ENCODE measurements around the gene JMJD1C.
"Not testable (repeated sequence)": the region's sequence is repeated elsewhere in the genome, so short reads cannot be mapped to it uniquely, and the experiment has no call there.

Gene JMJD1C

GRCh38 chr10:63297941-63298340 is 167.8 kb downstream of the JMJD1C start:
- H3K9me2 ChIP-seq (replicated peaks; ENCODE audit: low read depth, low read length) = no peaks in the 10 kb centered on the region
- no peak overlapping the region for H2AFZ ChIP-seq (ENCODE audit: low read length)
- H4K20me1 ChIP-seq (ENCODE audit: insufficient read depth, low read length, poor library complexity, severe bottlenecking) = no peaks in the 10 kb centered on the region
- no peak for TF ChIP-seq EZH2phosphoT487 (IDR thresholded peaks at IDR 0.05; ENCODE audit: borderline replicate concordance)
- TF ChIP-seq CTCF (conservative IDR thresholded peaks at IDR 0.05; ENCODE audit: low read length) = no peak
- peaks cover 43% of the 10 kb centered on the region for H3K79me2 ChIP-seq (ENCODE audit: insufficient read depth, low read length)
- no peak overlapping the region for H3K9ac ChIP-seq (ENCODE audit: low read depth, low read length, poor library complexity, severe bottlenecking)
- no peak overlapping the region for H3K4me2 ChIP-seq (ENCODE audit: low read depth, low read length, poor library complexity, severe bottlenecking)
- no peaks in the 10 kb centered on the region for H3K27me3 ChIP-seq (ENCODE audit: insufficient read depth, low read length, poor library complexity, severe bottlenecking)
- H3K36me3 ChIP-seq (ENCODE audit: insufficient read depth, low read length) = no peaks in the 10 kb centered on the region
- H3K4me3 ChIP-seq (ENCODE audit: low read length, poor library complexity, severe bottlenecking) = no peak overlapping the region
- H3K4me1 ChIP-seq (ENCODE audit: insufficient read depth, low read length, poor library complexity, severe bottlenecking) = no peaks in the 10 kb centered on the region
- H3F3A ChIP-seq (ENCODE audit: low read depth) = no peaks in the 10 kb centered on the region
- H3K9me3 ChIP-seq (ENCODE audit: insufficient read depth, low read depth, low read length) = no peaks in the 10 kb centered on the region

GRCh38 chr10:63294781-63295180 is 171.0 kb downstream of the JMJD1C start:
- Histone ChIP-seq H3K9me3 (ENCODE audit: insufficient read depth, low read depth, low read length) (no peaks in the 10 kb centered on the region), H3K36me3 (ENCODE audit: insufficient read depth, low read length) (no peaks in the 10 kb centered on the region), H4K20me1 (ENCODE audit: insufficient read depth, low read length, poor library complexity, severe bottlenecking) (no peaks in the 10 kb centered on the region), H3K4me3 (ENCODE audit: low read length, poor library complexity, severe bottlenecking) (no peak overlapping the region), H3K9ac (ENCODE audit: low read depth, low read length, poor library complexity, severe bottlenecking) (no peak overlapping the region), H3K4me1 (ENCODE audit: insufficient read depth, low read length, poor library complexity, severe bottlenecking) (no peaks in the 10 kb centered on the region), H3F3A (ENCODE audit: low read depth) (no peaks in the 10 kb centered on the region), H3K27me3 (ENCODE audit: insufficient read depth, low read length, poor library complexity, severe bottlenecking) (no peaks in the 10 kb centered on the region), H3K9me2 (replicated peaks; ENCODE audit: low read depth, low read length) (no peaks in the 10 kb centered on the region), H2AFZ (ENCODE audit: low read length) (no peak overlapping the region), H3K4me2 (ENCODE audit: low read depth, low read length, poor library complexity, severe bottlenecking) (no peak overlapping the region), H3K79me2 (ENCODE audit: insufficient read depth, low read length) (peaks cover 33% of the 10 kb centered on the region)
- TF ChIP-seq CTCF (conservative IDR thresholded peaks at IDR 0.05; ENCODE audit: low read length) (no peak), EZH2phosphoT487 (IDR thresholded peaks at IDR 0.05; ENCODE audit: borderline replicate concordance) (no peak)

GRCh38 chr10:63292847-63293246 is 172.9 kb downstream of the JMJD1C start:
- peaks cover 27% of the 10 kb centered on the region; the same call in 1 of the 2 replicates for H3K79me2 ChIP-seq (ENCODE audit: insufficient read depth, low read length)
- not testable (repeated sequence) for H3F3A ChIP-seq (ENCODE audit: low read depth); H2AFZ ChIP-seq (ENCODE audit: low read length); H3K4me3 ChIP-seq (ENCODE audit: low read length, poor library complexity, severe bottlenecking); H3K9ac ChIP-seq (ENCODE audit: low read depth, low read length, poor library complexity, severe bottlenecking); H3K4me1 ChIP-seq (ENCODE audit: insufficient read depth, low read length, poor library complexity, severe bottlenecking); H3K36me3 ChIP-seq (ENCODE audit: insufficient read depth, low read length); H3K27me3 ChIP-seq (ENCODE audit: insufficient read depth, low read length, poor library complexity, severe bottlenecking); H3K4me2 ChIP-seq (ENCODE audit: low read depth, low read length, poor library complexity, severe bottlenecking); H4K20me1 ChIP-seq (ENCODE audit: insufficient read depth, low read length, poor library complexity, severe bottlenecking); H3K9me3 ChIP-seq (ENCODE audit: insufficient read depth, low read depth, low read length); H3K9me2 ChIP-seq (replicated peaks; ENCODE audit: low read depth, low read length)

- Histone ChIP-seq H3K4me2 (ENCODE audit: low read depth, low read length, poor library complexity, severe bottlenecking) (no peak overlapping the region), H3K9ac (ENCODE audit: low read depth, low read length, poor library complexity, severe bottlenecking) (no peak overlapping the region), H3K4me1 (ENCODE audit: insufficient read depth, low read length, poor library complexity, severe bottlenecking) (no peaks in the 10 kb centered on the region), H3K27me3 (ENCODE audit: insufficient read depth, low read length, poor library complexity, severe bottlenecking) (no peaks in the 10 kb centered on the region), H3K4me3 (ENCODE audit: low read length, poor library complexity, severe bottlenecking) (no peak overlapping the region), H3K9me2 (replicated peaks; ENCODE audit: low read depth, low read length) (no peaks in the 10 kb centered on the region), H4K20me1 (ENCODE audit: insufficient read depth, low read length, poor library complexity, severe bottlenecking) (peaks cover 3% of the 10 kb centered on the region), H3K79me2 (ENCODE audit: insufficient read depth, low read length) (peaks cover 32% of the 10 kb centered on the region), H3K36me3 (ENCODE audit: insufficient read depth, low read length) (no peaks in the 10 kb centered on the region), H2AFZ (ENCODE audit: low read length) (no peak overlapping the region), H3K9me3 (ENCODE audit: insufficient read depth, low read depth, low read length) (no peaks in the 10 kb centered on the region), H3F3A (ENCODE audit: low read depth) (no peaks in the 10 kb centered on the region)
- TF ChIP-seq EZH2phosphoT487 (IDR thresholded peaks at IDR 0.05; ENCODE audit: borderline replicate concordance) (no peak), CTCF (conservative IDR thresholded peaks at IDR 0.05; ENCODE audit: low read length) (no peak)
Measured at GRCh38 chr10:63288170-63288569, 177.6 kb downstream of the JMJD1C start.

Measured in Loucy (cell line).